ENCODE measurements around the gene GABRP.
"Not testable (repeated sequence)": the region's sequence is repeated elsewhere in the genome, so short reads cannot be mapped to it uniquely, and the experiment has no call there.

Gene GABRP

DNA sequence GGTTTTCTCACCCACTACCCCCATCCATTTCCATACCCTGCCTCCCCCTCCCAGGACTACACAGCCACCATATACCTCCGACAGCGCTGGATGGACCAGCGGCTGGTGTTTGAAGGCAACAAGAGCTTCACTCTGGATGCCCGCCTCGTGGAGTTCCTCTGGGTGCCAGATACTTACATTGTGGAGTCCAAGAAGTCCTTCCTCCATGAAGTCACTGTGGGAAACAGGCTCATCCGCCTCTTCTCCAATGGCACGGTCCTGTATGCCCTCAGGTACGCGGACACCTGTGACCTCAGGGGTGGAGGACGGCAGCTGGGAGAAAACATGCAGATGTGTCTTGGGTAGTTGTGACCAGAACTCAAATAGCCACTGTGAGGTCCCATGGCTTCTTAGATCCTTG lies 11.6 kb downstream of the GABRP start:
- no peak for DNase-seq (ENCODE audit: low read depth)

DNA sequence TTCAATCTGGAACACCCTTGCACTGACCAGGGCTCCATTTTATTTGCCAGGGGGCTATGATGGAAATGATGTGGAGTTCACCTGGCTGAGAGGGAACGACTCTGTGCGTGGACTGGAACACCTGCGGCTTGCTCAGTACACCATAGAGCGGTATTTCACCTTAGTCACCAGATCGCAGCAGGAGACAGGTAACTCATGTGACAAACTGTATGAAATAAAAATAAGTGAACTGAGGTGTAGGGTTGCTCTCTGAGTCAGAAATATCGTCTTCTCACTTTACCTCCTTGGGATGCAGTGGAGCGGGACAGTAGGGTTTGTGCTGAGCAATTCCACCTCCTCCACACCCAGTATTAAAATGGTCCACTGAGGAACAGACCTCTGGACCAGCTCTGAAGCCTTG lies 22.1 kb downstream of the GABRP start:
- no peak for DNase-seq (ENCODE audit: low read depth)

GRCh38 chr5:170809551-170809950 lies 26.0 kb downstream of the GABRP start:
- no peak for DNase-seq (ENCODE audit: low read depth)

- DNase-seq (ENCODE audit: low read depth) = no peak
Observed at GRCh38 chr5:170811719-170812118, 28.2 kb downstream of the GABRP start.

- no peak for DNase-seq (ENCODE audit: low read depth)
Observed at GRCh38 chr5:170813231-170813630, 29.7 kb downstream of the GABRP start.

GRCh38 chr5:170817195-170817594 lies 33.7 kb downstream of the GABRP start:
- DNase-seq (ENCODE audit: low read depth) = no peak

- DNase-seq (ENCODE audit: low read depth) = no peak
Observed at GRCh38 chr5:170818232-170818631, 34.7 kb downstream of the GABRP start.

DNA sequence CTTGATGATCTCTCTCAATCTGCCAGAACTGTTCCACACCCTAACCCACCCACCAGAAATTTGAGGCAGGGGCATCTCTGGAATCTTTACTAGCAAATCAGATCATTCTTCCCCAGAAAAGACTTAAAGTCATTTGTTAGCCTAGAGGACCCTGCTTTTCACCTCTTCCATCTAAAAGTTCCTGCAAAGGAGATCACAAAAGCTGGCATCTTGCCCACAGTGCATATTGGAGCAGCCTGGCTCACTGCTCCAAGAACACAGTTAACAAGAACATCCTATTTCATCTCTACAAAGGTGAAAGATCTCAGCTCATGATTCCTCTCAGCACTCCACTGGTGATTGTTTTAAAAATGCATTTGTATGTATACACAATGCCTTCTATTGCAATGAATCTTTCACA lies 36.3 kb downstream of the GABRP start:
- no peak for DNase-seq (ENCODE audit: low read depth)

DNA sequence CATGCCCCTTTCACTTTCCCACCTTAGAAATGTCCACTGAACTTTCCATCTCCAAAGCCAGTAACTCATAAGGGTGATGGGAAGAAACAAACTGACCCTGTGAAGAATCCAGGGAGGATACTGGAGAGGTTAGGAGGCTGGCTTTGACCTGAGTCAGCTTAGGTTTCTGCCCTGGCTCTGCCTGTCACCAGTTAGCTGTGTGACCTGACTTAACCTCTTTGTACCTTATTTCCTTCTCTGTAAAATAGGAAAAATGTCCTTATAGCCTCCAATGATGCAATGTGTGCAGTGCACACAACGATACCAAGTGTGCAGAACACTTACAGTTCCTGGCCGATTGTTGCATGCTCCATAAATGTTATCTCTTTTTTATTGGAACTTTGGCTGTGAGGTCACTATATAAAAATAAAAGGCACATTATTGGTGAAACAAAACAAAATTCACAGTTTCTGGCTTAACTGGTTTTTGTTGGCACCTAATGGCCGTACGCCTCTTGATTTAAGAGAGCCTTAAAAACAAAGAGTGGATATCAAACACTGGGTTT lies 37.8 kb downstream of the GABRP start:
- DNase-seq (ENCODE audit: low read depth) = no peak

GRCh38 chr5:170826117-170826516 lies 42.6 kb downstream of the GABRP start:
- DNase-seq (ENCODE audit: low read depth) = no peak

DNA sequence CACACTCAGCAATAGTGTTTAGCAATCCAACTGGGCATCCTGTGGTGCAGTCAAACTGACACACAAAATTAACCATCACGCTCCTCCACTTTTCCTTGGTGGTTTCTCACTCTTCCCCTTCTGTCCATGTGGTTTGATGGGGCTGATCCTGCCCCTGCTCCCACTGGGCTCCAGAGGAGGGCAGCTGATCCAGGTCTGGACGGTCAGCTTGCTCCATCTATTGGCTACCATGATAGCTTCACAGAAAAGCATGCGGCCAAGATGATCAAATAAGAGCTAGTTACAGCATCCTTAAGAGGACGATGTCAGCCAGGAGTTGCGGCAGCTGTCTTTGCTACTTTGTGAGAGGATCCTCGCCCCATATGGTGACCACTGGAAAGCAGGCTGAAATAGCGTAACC lies 48.7 kb downstream of the GABRP start:
- DNase-seq (ENCODE audit: low read depth) = no peak

DNA sequence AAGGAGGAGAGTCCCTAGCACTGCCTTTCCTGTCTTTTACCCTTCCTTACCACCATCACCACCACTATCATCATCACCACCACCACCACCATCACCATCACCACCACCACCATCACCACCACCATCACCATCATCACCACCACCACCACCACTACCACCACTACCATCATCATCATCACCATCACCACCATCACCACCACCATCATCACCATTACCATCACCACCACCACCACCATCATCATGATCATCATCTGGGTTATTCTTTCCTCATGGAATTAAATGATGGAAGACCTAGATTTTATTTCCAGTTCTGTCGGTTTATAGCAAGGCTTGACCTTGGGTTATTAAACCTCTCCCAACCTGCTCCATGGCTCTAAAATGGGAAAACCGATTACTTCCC lies 50.5 kb downstream of the GABRP start:
- not testable (repeated sequence) for DNase-seq (ENCODE audit: low read depth)

GRCh38 chr5:170836226-170836625 lies 52.7 kb downstream of the GABRP start:
- no peak for DNase-seq (ENCODE audit: low read depth)

GRCh38 chr5:170843870-170844269 lies 60.3 kb downstream of the GABRP start:
- DNase-seq (ENCODE audit: low read depth) = no peak

GRCh38 chr5:170844651-170845050 lies 61.1 kb downstream of the GABRP start:
- no peak for DNase-seq (ENCODE audit: low read depth)

DNA sequence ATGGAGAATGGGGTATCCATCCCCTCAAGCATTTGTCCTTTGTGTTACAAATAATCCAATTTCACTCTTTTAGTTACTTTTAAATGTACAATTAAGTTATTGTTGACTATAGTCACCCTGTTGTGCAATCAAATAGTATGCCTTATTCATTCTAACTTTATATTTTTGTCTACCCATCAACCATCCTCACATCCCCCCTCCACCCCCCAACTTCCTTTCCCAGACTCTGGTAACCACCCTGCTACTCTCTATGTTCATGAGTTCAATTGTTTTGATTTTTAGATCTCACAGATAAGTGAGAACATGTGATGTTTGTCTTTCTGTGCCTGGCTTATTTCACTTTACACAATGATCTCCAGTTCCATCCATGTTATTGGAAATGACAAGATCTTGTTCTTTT lies 62.9 kb downstream of the GABRP start:
- no peak for DNase-seq (ENCODE audit: low read depth)

DNA sequence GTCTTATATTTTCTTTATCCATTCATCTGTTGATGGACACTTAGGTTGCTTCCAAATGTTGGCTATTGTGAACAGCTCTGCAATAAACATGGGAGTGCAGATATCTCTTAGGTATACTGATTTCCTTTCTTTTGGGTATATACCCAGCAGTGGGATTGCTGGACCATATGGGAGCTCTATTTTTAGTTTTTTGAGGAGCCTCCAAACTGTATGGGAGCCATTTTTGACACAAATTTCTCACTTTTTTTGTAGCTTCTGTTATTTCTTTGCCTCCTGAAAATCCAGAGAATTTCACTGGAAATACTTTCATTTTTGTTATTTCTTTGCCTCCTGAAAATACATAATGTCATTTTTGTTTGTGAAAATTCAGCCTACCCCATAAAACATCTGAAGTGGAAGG lies 63.3 kb downstream of the GABRP start:
- no peak for DNase-seq (ENCODE audit: low read depth)

GRCh38 chr5:170848033-170848432 lies 64.5 kb downstream of the GABRP start:
- DNase-seq (ENCODE audit: low read depth) = no peak

- no peak for DNase-seq (ENCODE audit: low read depth)
Observed at GRCh38 chr5:170849374-170849773, 65.8 kb downstream of the GABRP start.

DNA sequence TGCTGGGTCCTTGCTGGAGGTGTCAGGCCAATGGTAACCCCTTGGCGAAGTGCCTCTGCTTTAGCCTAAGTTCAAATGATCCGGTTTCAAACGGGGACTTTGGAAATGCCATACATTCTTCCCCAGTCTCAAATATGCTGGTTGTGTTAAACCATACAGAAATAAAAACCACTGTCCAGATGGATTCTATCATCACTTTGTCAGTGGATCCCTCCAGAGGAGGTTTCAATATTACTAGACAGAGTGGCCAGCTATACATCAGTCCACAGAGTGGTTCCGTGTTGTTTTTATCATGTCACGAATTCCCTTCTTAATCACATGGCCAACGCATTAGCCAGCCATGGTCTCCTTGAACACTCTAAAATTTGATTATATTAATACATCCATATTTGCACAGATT lies 71.0 kb downstream of the GABRP start:
- no peak for DNase-seq (ENCODE audit: low read depth)

- DNase-seq (ENCODE audit: low read depth) = no peak
Observed at GRCh38 chr5:170857066-170857465, 73.5 kb downstream of the GABRP start.

DNA sequence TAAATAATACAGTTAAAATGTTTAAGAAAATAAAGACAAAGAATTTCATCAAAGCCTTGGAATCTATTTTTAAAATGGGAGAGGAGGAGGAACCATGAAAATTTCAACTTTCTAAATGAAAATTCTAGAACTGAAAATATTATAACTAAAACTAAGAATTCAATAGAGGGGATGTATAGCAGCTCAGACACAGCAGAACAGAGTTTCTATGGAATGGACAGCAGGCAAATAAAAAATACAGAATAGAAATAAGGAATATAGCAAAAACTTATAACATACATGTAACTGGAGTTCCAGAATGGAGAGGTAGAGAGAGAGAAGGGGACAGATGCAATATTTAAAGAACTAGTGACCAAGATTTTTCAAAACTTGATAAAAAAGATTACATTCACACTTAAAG lies 76.9 kb downstream of the GABRP start:
- no peak for DNase-seq (ENCODE audit: low read depth)

GRCh38 chr5:170860818-170861666 lies 77.5 kb downstream of the GABRP start:
- no peak for DNase-seq (ENCODE audit: low read depth)

- DNase-seq (ENCODE audit: low read depth) = no peak
Observed at GRCh38 chr5:170861667-170861916, 78.1 kb downstream of the GABRP start.
